Left ventricle myocardium inferior (tissue), 1 donor: ENCODE measurements around the gene SCRN3. TPM values are rescaled to one million over a fixed set of nuclear protein-coding genes. Genes with fewer than 3 reads are reported as not detected.
"Not testable (repeated sequence)": the region's sequence is repeated elsewhere in the genome, so short reads cannot be mapped to it uniquely, and the experiment has no call there.

Experiments
- DNase-seq: peaks from one replicate; pipeline ENCODE4 v3.0.0-alpha.2; 2020
- H3K27ac ChIP-seq: fragments of 200-600 bp; replicated peaks from 2 replicates; pipeline ENCODE4 v1.8.0; 2021
- H3K27me3 ChIP-seq: fragments of 200-600 bp; 2 replicates; pipeline ENCODE4 v1.8.0; 2021; ENCODE audit warnings: low read depth
- H3K36me3 ChIP-seq: fragments of 200-600 bp; 2 replicates; pipeline ENCODE4 v1.8.0; 2021
- H3K4me1 ChIP-seq: fragments of 200-600 bp; 2 replicates; pipeline ENCODE4 v1.8.0; 2021
- H3K4me3 ChIP-seq: fragments of 200-600 bp; 2 replicates; pipeline ENCODE4 v1.8.0; 2021; ENCODE audit warnings: mild to moderate bottlenecking, moderate library complexity
- H3K9me3 ChIP-seq: fragments of 200-600 bp; replicated peaks from 2 replicates; pipeline ENCODE4 v1.8.0; 2021
- CTCF ChIP-seq: fragments of 200-600 bp; IDR thresholded peaks from 2 replicates; pipeline ENCODE4 v1.8.0; 2021; ENCODE audit warnings: antibody characterized with exemption, mild to moderate bottlenecking, borderline replicate concordance
- intact Hi-C: fragments of 100-400 bp; cut with micrococcal nuclease; formaldehyde crosslinking; loops from one replicate; pipeline ENCODE4 v1.11.0; 2022
- total RNA-seq: library from RNA; stranded (reverse); fragmentation: NEBNext Ultra II Directional; extraction: Animal tissue kit (Norgen Biotek cat#: 25700); gene quantifications from one replicate; pipeline ENCODE4 v1.2.1, GENCODE V29; 2021
- donor health status: DM: no; HTN: yes; CAD: no; lungs with severe emphysema.

Gene SCRN3
- total RNA-seq, 1 donor from 2014 or later, result 47.6 TPM

- Histone ChIP-seq H3K36me3 (peaks cover 62% of the 10 kb centered on the region), H3K9me3 (no peaks in the 10 kb centered on the region), H3K27ac (no peak overlapping the region), H3K4me3 (no peak overlapping the region), H3K27me3 (no peaks in the 10 kb centered on the region), H3K4me1 (no peaks in the 10 kb centered on the region)
- intact Hi-C loops, result no loop called here
- no peak for TF ChIP-seq CTCF
- DNase-seq, result no peak
These were observed 32.6 kb upstream of the SCRN3 start for GRCh38 chr2:174362949-174363348.

GRCh38 chr2:174363492-174364225 is 31.9 kb upstream of the SCRN3 start:
- intact Hi-C loops, result not testable (repeated sequence)

GRCh38 chr2:174364628-174365027 is 30.9 kb upstream of the SCRN3 start:
- Histone ChIP-seq H3K4me3 (no peak overlapping the region), H3K36me3 (peaks cover 64% of the 10 kb centered on the region), H3K27ac (no peak overlapping the region), H3K27me3 (no peaks in the 10 kb centered on the region), H3K4me1 (no peaks in the 10 kb centered on the region), H3K9me3 (no peaks in the 10 kb centered on the region)
- TF ChIP-seq CTCF, result no peak
- intact Hi-C loops, result no loop called here
- DNase-seq, result no peak

More at GRCh38 chr2:174363492-174364225, 31.9 kb upstream of the SCRN3 start:
- not testable (repeated sequence) for H3K9me3 ChIP-seq, H3K4me1 ChIP-seq, H3K4me3 ChIP-seq, H3K27ac ChIP-seq, DNase-seq, H3K27me3 ChIP-seq
- peaks cover 62% of the 10 kb centered on the region for H3K36me3 ChIP-seq

- H3K27me3 ChIP-seq, result no peaks in the 10 kb centered on the region
- intact Hi-C loops, result no loop called here
- no peaks in the 10 kb centered on the region for H3K4me1 ChIP-seq
- no peaks in the 10 kb centered on the region for H3K9me3 ChIP-seq
- peaks cover 71% of the 10 kb centered on the region for H3K36me3 ChIP-seq
- no peak overlapping the region for H3K4me3 ChIP-seq
- H3K27ac ChIP-seq, result no peak overlapping the region
- DNase-seq, result no peak
- TF ChIP-seq CTCF, result no peak
These were observed 30.0 kb upstream of the SCRN3 start for GRCh38 chr2:174365571-174365970.

- intact Hi-C loops, result no loop called here
- H3K4me1 ChIP-seq, result no peaks in the 10 kb centered on the region
- no peaks in the 10 kb centered on the region for H3K27me3 ChIP-seq
- H3K4me3 ChIP-seq, result no peak overlapping the region
- no peak for DNase-seq
- TF ChIP-seq CTCF, result no peak
- no peaks in the 10 kb centered on the region for H3K9me3 ChIP-seq
- H3K27ac ChIP-seq, result no peak overlapping the region
- H3K36me3 ChIP-seq, result peaks cover 88% of the 10 kb centered on the region
These were observed 26.8 kb upstream of the SCRN3 start for GRCh38 chr2:174368691-174369090.

- Histone ChIP-seq H3K27me3 (no peaks in the 10 kb centered on the region), H3K27ac (no peak overlapping the region), H3K4me1 (no peaks in the 10 kb centered on the region), H3K4me3 (no peak overlapping the region), H3K36me3 (peaks cover 91% of the 10 kb centered on the region), H3K9me3 (no peaks in the 10 kb centered on the region)
- TF ChIP-seq CTCF, result no peak
- intact Hi-C loops, result no loop called here
- DNase-seq, result no peak
These were observed 18.6 kb upstream of the SCRN3 start for GRCh38 chr2:174376967-174377366.
